Measurements from ENCODE around the gene UNC93B1.

UNC93B1 gene

GRCh38 chr11:68022531-68022930 lies 18.6 kb upstream of the UNC93B1 start:
- no peak for DNase-seq

GRCh38 chr11:68021167-68021787 lies 17.4 kb upstream of the UNC93B1 start:
- no peak for DNase-seq

GRCh38 chr11:68020575-68020974 lies 16.7 kb upstream of the UNC93B1 start:
- DNase-seq: no peak

- no peak for DNase-seq
These were observed 15.6 kb upstream of the UNC93B1 start for GRCh38 chr11:68019486-68019885.

- DNase-seq: no peak
These were observed 14.9 kb upstream of the UNC93B1 start for GRCh38 chr11:68018730-68019190.

- DNase-seq: no peak
These were observed 14.3 kb upstream of the UNC93B1 start for GRCh38 chr11:68017980-68018729.

- DNase-seq: no peak
These were observed 13.3 kb upstream of the UNC93B1 start for GRCh38 chr11:68016904-68017817.

GRCh38 chr11:68016161-68016903 lies 12.4 kb upstream of the UNC93B1 start:
- DNase-seq: no peak

GRCh38 chr11:68015467-68015866 lies 11.6 kb upstream of the UNC93B1 start:
- DNase-seq: no peak

GRCh38 chr11:68014947-68015447 lies 11.1 kb upstream of the UNC93B1 start:
- DNase-seq: no peak

GRCh38 chr11:68014157-68014946 lies 10.5 kb upstream of the UNC93B1 start:
- peak; percentile 69 for DNase-seq

GRCh38 chr11:68013611-68014156 lies 9.8 kb upstream of the UNC93B1 start:
- DNase-seq: no peak

GRCh38 chr11:68012843-68013610 lies 9.1 kb upstream of the UNC93B1 start:
- DNase-seq: no peak

GRCh38 chr11:68012044-68012842 lies 8.3 kb upstream of the UNC93B1 start:
- no peak for DNase-seq

- peak; percentile 21 for DNase-seq
These were observed 7.4 kb upstream of the UNC93B1 start for GRCh38 chr11:68011051-68011943.

- DNase-seq: peak; percentile 95
These were observed 6.5 kb upstream of the UNC93B1 start, which contains the start of gene ALDH3B1 for GRCh38 chr11:68010090-68011041. Gene ALDH3B1, plus strand, starts transcription at chr11:68010327. Its CDS starts 4,971 bp downstream, at chr11:68015298.

Measured in suppressor macrophage treated with lipopolysaccharide for 4 hours (primary cell).